Measurements from ENCODE around the gene RPGRIP1L.

DNA sequence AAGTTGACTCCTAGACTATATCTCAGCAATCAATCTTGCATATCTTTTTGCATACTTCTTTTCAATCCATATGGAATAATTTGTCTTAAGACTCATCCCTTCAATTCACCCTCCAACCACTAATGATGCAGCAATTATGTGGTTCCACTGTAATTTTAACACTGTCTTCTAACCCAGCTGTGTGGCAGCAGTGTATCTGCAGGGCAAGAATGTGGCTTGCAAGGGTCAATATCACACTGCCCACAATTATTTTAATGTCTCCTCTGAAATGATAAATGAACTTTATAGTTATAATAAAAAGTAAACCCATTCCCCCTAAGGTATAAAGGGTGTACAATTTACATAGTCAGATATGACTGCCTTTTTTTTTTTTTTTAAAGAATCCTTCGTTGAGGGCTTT is 48.9 kb upstream of the RPGRIP1L start:
- TF ChIP-seq, protein P1, sequence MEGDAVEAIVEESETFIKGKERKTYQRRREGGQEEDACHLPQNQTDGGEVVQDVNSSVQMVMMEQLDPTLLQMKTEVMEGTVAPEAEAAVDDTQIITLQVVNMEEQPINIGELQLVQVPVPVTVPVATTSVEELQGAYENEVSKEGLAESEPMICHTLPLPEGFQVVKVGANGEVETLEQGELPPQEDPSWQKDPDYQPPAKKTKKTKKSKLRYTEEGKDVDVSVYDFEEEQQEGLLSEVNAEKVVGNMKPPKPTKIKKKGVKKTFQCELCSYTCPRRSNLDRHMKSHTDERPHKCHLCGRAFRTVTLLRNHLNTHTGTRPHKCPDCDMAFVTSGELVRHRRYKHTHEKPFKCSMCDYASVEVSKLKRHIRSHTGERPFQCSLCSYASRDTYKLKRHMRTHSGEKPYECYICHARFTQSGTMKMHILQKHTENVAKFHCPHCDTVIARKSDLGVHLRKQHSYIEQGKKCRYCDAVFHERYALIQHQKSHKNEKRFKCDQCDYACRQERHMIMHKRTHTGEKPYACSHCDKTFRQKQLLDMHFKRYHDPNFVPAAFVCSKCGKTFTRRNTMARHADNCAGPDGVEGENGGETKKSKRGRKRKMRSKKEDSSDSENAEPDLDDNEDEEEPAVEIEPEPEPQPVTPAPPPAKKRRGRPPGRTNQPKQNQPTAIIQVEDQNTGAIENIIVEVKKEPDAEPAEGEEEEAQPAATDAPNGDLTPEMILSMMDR (IDR thresholded peaks at IDR 0.05; ENCODE audit: low read depth, low read length, poor library complexity, severe bottlenecking), result no peak
- no peak for TF ChIP-seq EZH2phosphoT487 (IDR thresholded peaks at IDR 0.05; ENCODE audit: borderline replicate concordance, low read length)
